HepG2 (cell line): ENCODE results near the gene COX6B1. TPM values are rescaled to one million over a fixed set of nuclear protein-coding genes. Genes with fewer than 3 reads are reported as not detected.

ENCODE experiments used
- BCL6 ChIP-seq: IDR thresholded peaks from 2 replicates; pipeline ENCODE4 v1.6.1; 2016; ENCODE audit warnings: missing genetic modification reagents, missing compliant biosample characterization
- CREB1 ChIP-seq, 2 experiments: fragments of 450-650 bp in 1 of 2; IDR thresholded peaks; 2 replicates each; pipeline ENCODE4 v1.6.1; 2016 to 2017; ENCODE audit warnings: control low read depth in 1 of 2, mild to moderate bottlenecking in 1 of 2, missing compliant biosample characterization in 1 of 2, missing genetic modification characterization in 1 of 2
- DNMT1 ChIP-seq: sonication (generic); formaldehyde crosslinking; IDR thresholded peaks from 2 replicates; pipeline ENCODE4 v1.5.1; 2020; ENCODE audit warnings: mild to moderate bottlenecking, missing genetic modification reagents
- GMEB2 ChIP-seq: IDR thresholded peaks from 2 replicates; pipeline ENCODE4 v1.6.1; 2016; ENCODE audit warnings: missing biosample characterization, missing genetic modification reagents, low read depth
- HDAC1 ChIP-seq: sonication (generic); formaldehyde crosslinking; IDR thresholded peaks from 2 replicates; pipeline ENCODE4 v1.5.1; 2020; ENCODE audit warnings: mild to moderate bottlenecking, missing genetic modification reagents
- KLF15 ChIP-seq: sonication (generic); formaldehyde crosslinking; IDR thresholded peaks from 2 replicates; pipeline ENCODE4 v1.8.1; 2023; ENCODE audit warnings: borderline replicate concordance, mild to moderate bottlenecking, inconsistent platforms, missing genetic modification reagents, mixed read lengths
- KLF6 ChIP-seq: IDR thresholded peaks from 2 replicates; pipeline ENCODE4 v1.8.0; 2016; ENCODE audit warnings: missing biosample characterization, missing genetic modification reagents
- PHF21A ChIP-seq: sonication (generic); formaldehyde crosslinking; IDR thresholded peaks from 2 replicates; pipeline ENCODE4 v1.5.0; 2020; ENCODE audit warnings: mild to moderate bottlenecking, missing genetic modification reagents
- POLR2G ChIP-seq: fragments of 200-400 bp; formaldehyde crosslinking; IDR thresholded peaks from 2 replicates; pipeline ENCODE4 v1.6.1; 2018; ENCODE audit warnings: mild to moderate bottlenecking, low read depth, low read length, moderate library complexity
- RORA ChIP-seq: sonication (generic); formaldehyde crosslinking; IDR thresholded peaks from 2 replicates; pipeline ENCODE4 v1.5.0; 2020; ENCODE audit warnings: mild to moderate bottlenecking, missing genetic modification reagents, moderate library complexity
- SAP130 ChIP-seq: IDR thresholded peaks from 2 replicates; pipeline ENCODE4 v1.6.1; 2016; ENCODE audit warnings: low read depth
- SP2 ChIP-seq: sonication (generic); formaldehyde crosslinking; IDR thresholded peaks from 2 replicates; pipeline ENCODE4 v1.5.1; 2020; ENCODE audit warnings: mild to moderate bottlenecking, missing genetic modification reagents
- SP4 ChIP-seq: sonication (generic); formaldehyde crosslinking; IDR thresholded peaks from 2 replicates; pipeline ENCODE4 v1.8.1; 2023; ENCODE audit warnings: mild to moderate bottlenecking, missing genetic modification reagents
- ZGPAT ChIP-seq: IDR thresholded peaks from 2 replicates; pipeline ENCODE4 v1.6.1; 2016; ENCODE audit warnings: mild to moderate bottlenecking
- ZNF256 ChIP-seq: sonication (generic); formaldehyde crosslinking; conservative IDR thresholded peaks from 2 replicates; pipeline ENCODE4 v1.4.0; 2020; ENCODE audit warnings: missing genetic modification reagents
- ZNF414 ChIP-seq: sonication (generic); formaldehyde crosslinking; IDR thresholded peaks from 2 replicates; pipeline ENCODE4 v1.5.0; 2020; ENCODE audit warnings: missing genetic modification reagents
- ZNF569 ChIP-seq: sonication (generic); formaldehyde crosslinking; IDR thresholded peaks from 2 replicates; pipeline ENCODE4 v1.5.0; 2020; ENCODE audit warnings: mild to moderate bottlenecking, missing genetic modification reagents, moderate library complexity, borderline replicate concordance
- ZNF614 ChIP-seq: IDR thresholded peaks from 2 replicates; pipeline ENCODE4 v1.6.1; 2018; ENCODE audit warnings: missing biosample characterization, missing genetic modification reagents, inconsistent platforms, borderline replicate concordance
- ZSCAN5A ChIP-seq: sonication (generic); formaldehyde crosslinking; IDR thresholded peaks from 2 replicates; pipeline ENCODE4 v1.8.0; 2022; ENCODE audit warnings: mild to moderate bottlenecking, missing genetic modification reagents, borderline replicate concordance
- polyA plus RNA-seq, 8 experiments: library from polyadenylated mRNA; depleted of rRNA in 3 of 8; stranded (reverse) in 7 of 8; unstranded in 1 of 8; fragments of >200 nt; fragmentation: Illumina TruSeq in 4 of 8; extraction: Trizol in 4 of 8; gene quantifications; 2 replicates each; pipeline versions ENCODE4 v1.2.1 to v1.2.3, GENCODE V29; 2011 to 2016; ENCODE audit warnings: low read depth in 4 of 8, missing spikeins in 1 of 8, mixed read lengths in 1 of 8; ENCODE audit not compliant: insufficient read depth in 1 of 8
- total RNA-seq, 5 experiments: library from RNA; depleted of rRNA; stranded (reverse); fragments of >200 nt; fragmentation: Illumina TruSeq; extraction: Trizol; gene quantifications; 2 replicates each; pipeline ENCODE4 v1.2.3, GENCODE V29; 2016; ENCODE audit warnings: low read depth in 1 of 5
- TF ChIP-seq, protein P1 (sequence below): sonication (generic); formaldehyde crosslinking; IDR thresholded peaks from 2 replicates; pipeline ENCODE4 v1.9.0; 2021; ENCODE audit warnings: missing genetic modification reagents, mild to moderate bottlenecking, borderline replicate concordance

COX6B1 gene
- total and polyA plus RNA-seq, 2 of the 13 experiments (the other 11 are each of a cell fraction or from before 2014, with no cell fraction given), result 481 to 487 TPM

- peak; percentile 43; the same call in 1 of the 2 replicates for TF ChIP-seq HDAC1 (CRISPR knock-in tag)
- TF ChIP-seq ZNF256, result no peak
- no peak for TF ChIP-seq KLF15
- peak; percentile 94 for TF ChIP-seq SP4 (CRISPR knock-in tag)
- peak; percentile 93 for TF ChIP-seq SAP130 (CRISPR knock-in tag)
- no peak for TF ChIP-seq GMEB2 (CRISPR knock-in tag)
- TF ChIP-seq POLR2G, result peak; percentile 86
- 0 out of 2 replicates have a peak, but pooled peaks have one; percentile 7 for TF ChIP-seq CREB1 (IDR thresholded peaks at IDR 0.05)
- peak; percentile 76 for TF ChIP-seq CREB1 (CRISPR knock-in tag; IDR thresholded peaks at IDR 0.05)
- TF ChIP-seq ZNF414 (CRISPR knock-in tag), result 0 out of 2 replicates have a peak, but pooled peaks have one; percentile 45
- TF ChIP-seq DNMT1, result no peak
- TF ChIP-seq, protein P1, sequence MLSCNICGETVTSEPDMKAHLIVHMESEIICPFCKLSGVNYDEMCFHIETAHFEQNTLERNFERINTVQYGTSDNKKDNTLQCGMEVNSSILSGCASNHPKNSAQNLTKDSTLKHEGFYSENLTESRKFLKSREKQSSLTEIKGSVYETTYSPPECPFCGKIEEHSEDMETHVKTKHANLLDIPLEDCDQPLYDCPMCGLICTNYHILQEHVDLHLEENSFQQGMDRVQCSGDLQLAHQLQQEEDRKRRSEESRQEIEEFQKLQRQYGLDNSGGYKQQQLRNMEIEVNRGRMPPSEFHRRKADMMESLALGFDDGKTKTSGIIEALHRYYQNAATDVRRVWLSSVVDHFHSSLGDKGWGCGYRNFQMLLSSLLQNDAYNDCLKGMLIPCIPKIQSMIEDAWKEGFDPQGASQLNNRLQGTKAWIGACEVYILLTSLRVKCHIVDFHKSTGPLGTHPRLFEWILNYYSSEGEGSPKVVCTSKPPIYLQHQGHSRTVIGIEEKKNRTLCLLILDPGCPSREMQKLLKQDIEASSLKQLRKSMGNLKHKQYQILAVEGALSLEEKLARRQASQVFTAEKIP, result no peak
- TF ChIP-seq ZSCAN5A (CRISPR knock-in tag), result peak; percentile 59; the same call in 1 of the 2 replicates
- no peak for TF ChIP-seq KLF6
- no peak for TF ChIP-seq BCL6 (CRISPR knock-in tag)
- peak; percentile 91 for TF ChIP-seq SP2 (CRISPR knock-in tag)
- 0 out of 2 replicates have a peak, but pooled peaks have one; percentile 19 for TF ChIP-seq ZNF614
- no peak for TF ChIP-seq RORA (CRISPR knock-in tag)
- 0 out of 2 replicates have a peak, but pooled peaks have one; percentile 38 for TF ChIP-seq ZGPAT (CRISPR knock-in tag)
- no peak for TF ChIP-seq ZNF569 (CRISPR knock-in tag)
- 0 out of 2 replicates have a peak, but pooled peaks have one; percentile 30 for TF ChIP-seq PHF21A (CRISPR knock-in tag)
Observed at GRCh38 chr19:35648017-35648961, at the start of gene COX6B1 (continued).
